GM19238 (cell line): ENCODE results near the gene XPR1.

ENCODE experiments used
- DNase-seq: peaks from one replicate; pipeline ENCODE4 v3.0.0; 2011; ENCODE audit warnings: low spot score; ENCODE audit not compliant: insufficient read length

Gene XPR1

GRCh38 chr1:180929389-180929788 is 297.6 kb downstream of the XPR1 start:
- DNase-seq = no peak

DNA sequence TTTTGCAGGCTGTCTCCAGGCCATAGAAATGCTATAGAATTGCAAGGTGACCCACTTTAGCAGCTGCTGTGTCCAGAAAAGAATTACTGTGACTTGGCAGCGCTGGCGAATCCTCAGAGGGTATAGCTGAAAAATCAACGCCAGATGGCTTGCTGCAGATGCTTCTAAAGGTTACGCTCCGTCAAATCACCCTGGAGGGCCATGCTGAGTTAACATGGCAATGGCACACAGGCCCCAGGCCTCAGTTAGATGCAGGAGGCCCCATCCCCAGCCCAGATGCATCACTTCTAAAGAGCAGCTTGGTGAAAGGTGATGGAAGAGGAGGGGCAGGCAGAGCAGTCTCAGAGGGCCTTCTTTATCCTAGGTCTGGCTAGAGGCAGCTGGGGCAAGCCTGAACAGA is 298.9 kb downstream of the XPR1 start:
- no peak for DNase-seq

DNA sequence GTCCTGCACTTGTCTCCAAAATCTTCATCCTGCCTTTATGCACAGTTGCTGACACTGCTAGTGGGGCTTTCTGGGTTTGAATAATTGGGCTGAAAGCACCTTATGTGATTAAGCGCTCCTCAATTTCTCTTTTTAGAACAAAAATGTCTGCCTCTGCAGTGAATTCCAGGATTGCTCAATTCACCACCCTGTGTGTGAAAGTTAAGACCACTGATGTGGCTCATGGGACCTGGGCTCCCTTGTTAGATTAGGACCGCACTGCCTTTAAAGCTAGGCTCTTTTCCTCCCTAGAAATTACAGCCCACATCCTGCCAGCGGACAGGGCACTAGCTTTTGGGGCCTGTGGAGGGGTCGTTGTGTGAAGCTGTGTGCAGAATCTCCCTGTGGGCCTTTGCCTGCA is 299.7 kb downstream of the XPR1 start:
- no peak for DNase-seq

GRCh38 chr1:180932378-180932777 is 300.6 kb downstream of the XPR1 start:
- no peak for DNase-seq

DNA sequence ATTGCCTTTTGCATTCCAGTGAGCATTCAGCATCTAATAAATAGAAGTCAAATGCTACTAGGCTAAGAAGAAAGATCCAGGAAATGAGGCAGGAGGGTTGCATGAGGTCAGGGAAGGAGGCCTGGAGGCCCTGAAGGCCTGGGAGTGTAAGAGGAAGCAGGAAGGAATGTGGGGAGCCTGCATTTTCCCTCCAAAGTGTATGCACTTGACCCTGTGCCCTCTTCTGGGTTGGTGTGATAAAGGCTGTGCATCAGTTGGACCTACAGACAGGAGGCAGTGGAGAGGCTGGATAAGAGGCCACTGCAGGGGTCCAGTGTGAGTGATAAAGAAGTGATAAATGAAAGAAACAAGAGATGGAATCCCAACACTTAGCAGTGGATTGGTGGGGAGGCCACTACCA is 301.3 kb downstream of the XPR1 start:
- no peak for DNase-seq

DNA sequence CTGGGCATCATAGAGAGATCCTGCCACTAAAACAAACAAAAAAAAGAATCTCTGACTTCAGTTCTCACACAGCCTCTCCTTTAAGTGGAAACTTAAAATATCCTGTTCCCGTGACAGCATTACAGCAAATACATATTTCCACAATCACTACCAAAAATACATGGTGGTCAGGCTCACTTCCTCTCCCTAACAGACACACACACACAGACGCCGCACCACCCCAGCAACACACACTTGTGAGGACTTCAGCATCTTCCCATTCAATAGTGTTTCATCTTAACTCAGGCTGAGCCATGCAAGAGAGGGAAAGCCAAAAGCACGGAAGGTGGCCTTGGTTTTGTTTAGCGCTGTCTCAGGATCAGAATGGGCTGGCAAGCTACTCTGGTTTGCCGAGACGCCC is 302.7 kb downstream of the XPR1 start:
- DNase-seq = no peak

DNA sequence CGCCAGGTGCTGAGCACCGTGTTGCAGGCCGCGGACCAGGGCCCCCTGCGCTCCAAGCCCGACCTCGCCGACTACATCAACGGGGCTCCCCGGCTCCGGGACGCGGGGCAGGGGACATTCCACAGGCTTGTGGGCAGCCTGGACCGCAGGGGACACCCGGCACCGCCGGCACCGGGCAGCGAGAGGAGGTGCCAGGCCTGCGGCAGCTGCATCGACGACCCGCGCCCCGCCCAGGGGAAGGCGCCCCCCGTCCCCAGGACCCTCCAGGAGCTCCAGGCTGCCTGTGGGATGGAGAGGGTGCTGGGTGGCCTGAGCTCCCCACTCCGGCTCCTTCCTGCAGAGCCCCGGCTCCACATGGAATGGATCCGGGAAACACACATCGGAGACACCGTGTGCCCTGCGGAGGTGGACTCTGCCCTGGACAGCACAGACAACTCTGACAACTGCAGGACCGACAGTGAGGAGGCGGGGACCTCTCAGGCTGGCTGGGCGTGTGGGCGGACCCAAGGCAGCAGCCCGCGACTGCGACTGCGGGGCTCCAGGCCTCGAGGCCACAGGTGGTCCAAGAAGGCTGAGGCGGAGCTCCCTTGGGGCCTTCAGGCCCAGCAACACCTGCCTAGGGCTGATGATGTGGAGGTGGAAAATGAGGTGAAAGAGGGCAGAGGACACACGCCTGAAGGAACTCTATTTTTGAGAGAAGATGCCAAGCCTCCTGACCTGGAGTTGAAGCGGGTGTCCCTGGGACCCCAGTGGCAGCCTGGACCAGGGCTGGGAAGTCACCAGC is 303.7 kb downstream of the XPR1 start:
- peak; percentile 56 for DNase-seq

DNA sequence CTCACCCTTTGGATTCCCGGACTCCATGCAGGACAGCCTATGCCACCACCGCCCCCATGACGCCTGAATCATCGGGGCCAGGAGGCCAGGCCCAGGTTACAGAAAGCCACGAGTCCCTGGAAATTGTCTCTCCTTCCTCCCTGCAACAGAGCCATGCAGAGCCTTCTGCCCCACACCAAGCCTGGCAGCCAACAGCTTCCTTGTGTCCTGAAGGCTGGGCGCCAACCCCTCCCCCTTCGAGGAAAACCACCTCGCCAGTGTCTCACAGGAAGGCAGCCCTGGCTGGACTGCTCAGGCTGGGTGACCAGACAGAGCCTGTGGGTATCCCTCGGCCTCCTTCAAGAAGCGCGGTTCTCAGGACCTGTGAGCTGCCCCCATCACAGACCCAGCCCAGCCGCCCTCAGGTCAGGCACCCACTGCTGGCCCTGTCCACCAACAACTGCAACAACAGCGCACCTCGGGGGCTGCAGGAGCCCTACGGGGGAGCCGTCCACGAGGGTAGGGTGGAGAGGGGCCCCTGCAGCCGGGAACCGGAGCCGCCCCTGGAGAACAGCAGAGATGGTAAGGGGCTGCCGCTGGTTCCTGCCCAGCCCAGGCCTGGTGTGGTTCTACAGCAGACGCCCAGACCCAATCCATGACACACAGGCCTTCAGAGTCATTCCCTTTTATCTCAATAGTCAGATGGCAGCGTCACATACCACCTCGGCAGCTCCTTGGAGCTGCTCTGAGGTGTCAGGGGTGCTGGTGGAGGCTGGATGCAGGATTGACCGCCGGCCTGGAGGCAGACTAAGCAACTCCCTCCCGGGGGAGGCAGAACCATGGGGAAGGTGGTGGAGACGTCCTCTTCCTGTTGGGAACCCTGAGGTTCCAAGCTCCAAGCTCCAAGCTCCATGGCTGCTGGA is 304.5 kb downstream of the XPR1 start:
- DNase-seq = no peak

GRCh38 chr1:180937012-180937372 is 305.2 kb downstream of the XPR1 start:
- DNase-seq = no peak

DNA sequence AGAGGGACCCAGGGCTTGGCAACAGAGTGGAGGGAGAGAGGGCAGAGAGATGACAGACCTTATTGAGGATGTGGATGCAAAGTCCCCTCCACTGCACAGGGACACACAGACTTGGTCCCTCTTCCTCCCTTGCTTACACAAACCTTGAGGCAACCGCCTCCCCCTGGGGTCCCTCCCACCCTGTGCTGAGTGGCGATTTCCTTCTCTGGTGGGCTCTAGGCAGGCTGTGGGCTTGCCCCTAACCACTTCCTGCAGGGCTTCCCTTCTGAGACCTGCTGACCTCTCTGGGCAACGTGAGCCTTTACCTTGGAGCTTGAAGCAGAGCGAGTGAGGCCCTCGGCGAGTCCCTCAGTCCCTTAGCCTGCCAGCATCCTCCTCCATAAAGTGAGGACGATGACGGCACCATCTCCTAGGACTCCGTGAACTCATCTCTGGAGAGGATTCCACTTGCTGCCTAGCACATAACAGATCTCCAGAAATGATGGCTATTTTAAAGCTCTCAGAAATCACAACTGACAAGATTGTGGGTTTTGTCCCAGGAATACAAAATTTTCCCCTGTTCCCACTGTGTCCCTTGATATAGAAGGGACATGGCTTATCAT is 305.9 kb downstream of the XPR1 start:
- no peak for DNase-seq

- no peak for DNase-seq
These were observed 307.4 kb downstream of the XPR1 start for GRCh38 chr1:180939073-180939710.

GRCh38 chr1:180939711-180940103 is 307.9 kb downstream of the XPR1 start:
- DNase-seq = no peak
